HepG2 (cell line): Measurements from ENCODE around the gene ZNF213. TPM values are rescaled to one million over a fixed set of nuclear protein-coding genes. Genes with fewer than 3 reads are reported as not detected.

Experiments
- ATAC-seq: fragments of 200-7000 bp; cut with Tn5 transposase; 3 replicates; pipeline ENCODE4 v1.9.1; 2020; ENCODE audit warnings: mild to moderate bottlenecking, moderate library complexity
- BruUV-seq: library from RNA; stranded (reverse); fragments of 400-500 nt; replicated peaks from 2 replicates; lab custom pipeline; 2021; lab: Mats Ljungman, UMichigan
- CTCF ChIA-PET: fragments of 300-600 bp; formaldehyde crosslinking; extraction: SDS; loops from one replicate; lab custom pipeline; 2021; ENCODE audit warnings: low total read pairs, inconsistent platforms, low intra/inter-chr PET ratio; lab: Yijun Ruan, JAX
- POLR2A ChIA-PET: fragments of 350-600 bp; sonication (Branson Sonifier 250); formaldehyde crosslinking; loops from one replicate; lab custom pipeline; 2020; ENCODE audit warnings: antibody characterized with exemption, inconsistent platforms; lab: Yijun Ruan, JAX
- DNase-seq: peaks from one replicate; pipeline ENCODE4 v3.0.0-alpha.2; 2015; ENCODE audit warnings: low spot score
- FAIRE-seq: peaks from 3 replicates; lab custom pipeline; 2011; peaks lifted over from hg19 to GRCh38; lab: Jason Lieb, UNC
- H2AFZ ChIP-seq: one replicate; pipeline ENCODE4 v1.6.1; 2011; ENCODE audit warnings: low read length, inconsistent platforms
- H3K27ac ChIP-seq: fragments of 300-600 bp; 3 replicates; pipeline ENCODE4 v1.8.0; 2011; ENCODE audit warnings: mixed run types, mild to moderate bottlenecking, mixed read lengths, low read length, inconsistent platforms; ENCODE audit not compliant: insufficient read depth; ENCODE audit errors: extremely low read length
- H3K27me3 ChIP-seq, 2 experiments: fragments of 200-600 bp in 1 of 2; 2 replicates in 1 of 2; 3 replicates in 1 of 2; pipeline versions ENCODE4 v1.6.0 to v1.8.0; 2011; ENCODE audit warnings: low read length in 2 of 2, mild to moderate bottlenecking in 2 of 2, moderate library complexity in 2 of 2, inconsistent platforms in 1 of 2; ENCODE audit not compliant: insufficient read depth in 2 of 2, control insufficient read depth in 1 of 2
- H3K36me3 ChIP-seq, 2 experiments: fragments of 200-600 bp in 1 of 2; replicated peaks in 1 of 2; 2 replicates in 1 of 2; 3 replicates in 1 of 2; pipeline versions ENCODE4 v1.5.1 to v1.8.0; 2011; ENCODE audit warnings: low read length in 2 of 2, inconsistent platforms in 1 of 2; ENCODE audit not compliant: insufficient read depth in 2 of 2, control insufficient read depth in 1 of 2
- H3K4me1 ChIP-seq: 2 replicates; pipeline ENCODE4 v1.5.1; 2012; ENCODE audit warnings: low read length, inconsistent platforms; ENCODE audit not compliant: insufficient read depth
- H3K4me2 ChIP-seq: 2 replicates; pipeline ENCODE4 v1.6.0; 2011; ENCODE audit warnings: low read depth, low read length, inconsistent platforms
- H3K4me3 ChIP-seq, 3 experiments: fragments of 200-600 bp in 1 of 3; sonication (generic), shearing (Covaris generic) in 1 of 3; replicated peaks in 1 of 3; 2 replicates each; pipeline ENCODE4 v1.5.1; 2011 to 2016; ENCODE audit warnings: low read length in 3 of 3, inconsistent platforms in 2 of 3, low read depth in 2 of 3, mild to moderate bottlenecking in 2 of 3, control low read depth in 1 of 3, mixed read lengths in 1 of 3; ENCODE audit not compliant: insufficient read depth in 1 of 3
- H3K79me2 ChIP-seq: one replicate; pipeline ENCODE4 v1.6.1; 2011; ENCODE audit warnings: low read length, inconsistent platforms; ENCODE audit not compliant: insufficient read depth
- H3K9ac ChIP-seq: 2 replicates; pipeline ENCODE4 v1.6.0; 2011; ENCODE audit warnings: mild to moderate bottlenecking, low read depth, low read length, inconsistent platforms; ENCODE audit not compliant: insufficient read depth
- H3K9me3 ChIP-seq: 2 replicates; pipeline ENCODE4 v1.5.1; 2012; ENCODE audit warnings: mild to moderate bottlenecking, low read length
- H4K20me1 ChIP-seq: 2 replicates; pipeline ENCODE4 v1.6.0; 2011; ENCODE audit warnings: inconsistent platforms, mild to moderate bottlenecking, low read length, moderate library complexity; ENCODE audit not compliant: insufficient read depth
- HES4 ChIP-seq: sonication (generic); formaldehyde crosslinking; IDR thresholded peaks from 2 replicates; pipeline ENCODE4 v1.9.0; 2021; ENCODE audit warnings: mild to moderate bottlenecking, missing genetic modification reagents, borderline replicate concordance
- REXO4 ChIP-seq: sonication (generic); formaldehyde crosslinking; IDR thresholded peaks from 2 replicates; pipeline ENCODE4 v1.8.0; 2022; ENCODE audit warnings: missing genetic modification reagents, mild to moderate bottlenecking, borderline replicate concordance
- SP5 ChIP-seq: IDR thresholded peaks from 2 replicates; pipeline ENCODE4 v1.6.1; 2016; ENCODE audit warnings: low read depth, borderline replicate concordance
- WGBS: methylation state at CpG from one replicate; pipeline ENCODE4 v1.1.6; 2017; ENCODE audit warnings: low lambda C conversion rate; 5-methylcytosine and 5-hydroxymethylcytosine counted together
- in situ Hi-C: cut with HindIII; loops from 2 replicates; pipeline ENCODE4 v1.10.0; 2017; ENCODE audit warnings: low pct_unique_long_range_greater_than_20kb; ENCODE audit not compliant: extremely low pct_ligation_motif_present
- intact Hi-C: fragments of 100-400 bp; cut with micrococcal nuclease; formaldehyde crosslinking; loops from one replicate; pipeline ENCODE4 v1.10.0; 2022; ENCODE audit not compliant: unreplicated experiment
- polyA plus RNA-seq, 8 experiments: library from polyadenylated mRNA; depleted of rRNA in 3 of 8; stranded (reverse) in 7 of 8; unstranded in 1 of 8; fragments of >200 nt; fragmentation: Illumina TruSeq in 4 of 8; extraction: Trizol in 4 of 8; gene quantifications; 2 replicates each; pipeline versions ENCODE4 v1.2.1 to v1.2.3, GENCODE V29; 2011 to 2016; ENCODE audit warnings: low read depth in 4 of 8, missing spikeins in 1 of 8, mixed read lengths in 1 of 8; ENCODE audit not compliant: insufficient read depth in 1 of 8
- total RNA-seq, 5 experiments: library from RNA; depleted of rRNA; stranded (reverse); fragments of >200 nt; fragmentation: Illumina TruSeq; extraction: Trizol; gene quantifications; 2 replicates each; pipeline ENCODE4 v1.2.3, GENCODE V29; 2016; ENCODE audit warnings: low read depth in 1 of 5
- TF ChIP-seq, protein P1 (sequence below): sonication (generic); formaldehyde crosslinking; IDR thresholded peaks from 2 replicates; pipeline ENCODE4 v1.5.1; 2020; ENCODE audit warnings: mild to moderate bottlenecking, missing genetic modification reagents, moderate library complexity
- TF ChIP-seq, protein P2 (sequence below): sonication (generic); formaldehyde crosslinking; IDR thresholded peaks from 2 replicates; pipeline ENCODE4 v1.4.0; 2020; ENCODE audit warnings: missing genetic modification reagents
- TF ChIP-seq, protein P3 (sequence below): IDR thresholded peaks from 2 replicates; pipeline ENCODE4 v1.6.1; 2016
- TF ChIP-seq, protein P4 (sequence below): sonication (generic); formaldehyde crosslinking; IDR thresholded peaks from 2 replicates; pipeline ENCODE4 v1.5.0; 2020; ENCODE audit warnings: mild to moderate bottlenecking, missing genetic modification reagents, moderate library complexity
- TF ChIP-seq, protein P5 (sequence below): sonication (generic); formaldehyde crosslinking; IDR thresholded peaks from 2 replicates; pipeline ENCODE4 v1.4.0; 2020; ENCODE audit warnings: mild to moderate bottlenecking, missing genetic modification reagents

The ZNF213 gene
- total and polyA plus RNA-seq, 2 of the 13 experiments (the other 11 are each of a cell fraction or from before 2014, with no cell fraction given) = 0.59 to 0.97 TPM

DNA sequence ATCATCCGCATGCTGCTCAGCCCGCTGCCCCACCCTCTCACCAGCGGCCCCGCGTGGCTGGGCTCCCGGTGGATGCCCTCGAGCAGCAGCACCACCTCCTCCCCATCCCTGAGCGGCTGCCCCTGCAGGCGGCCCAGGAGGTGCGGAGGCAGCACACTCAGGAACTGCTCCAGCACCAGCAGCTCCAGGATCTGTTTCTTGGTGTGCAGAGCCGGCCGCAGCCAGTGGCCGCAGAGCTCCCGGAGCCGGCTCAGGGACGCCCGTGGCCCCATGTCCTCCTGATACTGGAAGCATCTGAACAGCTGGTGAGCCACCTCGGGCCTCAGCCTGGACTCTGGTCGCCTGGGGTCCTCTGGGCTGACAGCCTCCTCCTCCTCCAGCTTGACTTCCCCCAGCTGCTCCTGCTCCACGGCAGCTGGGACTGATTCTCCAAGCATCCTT is 42.3 kb upstream of the ZNF213 start (continued):
- TF ChIP-seq, protein P1, sequence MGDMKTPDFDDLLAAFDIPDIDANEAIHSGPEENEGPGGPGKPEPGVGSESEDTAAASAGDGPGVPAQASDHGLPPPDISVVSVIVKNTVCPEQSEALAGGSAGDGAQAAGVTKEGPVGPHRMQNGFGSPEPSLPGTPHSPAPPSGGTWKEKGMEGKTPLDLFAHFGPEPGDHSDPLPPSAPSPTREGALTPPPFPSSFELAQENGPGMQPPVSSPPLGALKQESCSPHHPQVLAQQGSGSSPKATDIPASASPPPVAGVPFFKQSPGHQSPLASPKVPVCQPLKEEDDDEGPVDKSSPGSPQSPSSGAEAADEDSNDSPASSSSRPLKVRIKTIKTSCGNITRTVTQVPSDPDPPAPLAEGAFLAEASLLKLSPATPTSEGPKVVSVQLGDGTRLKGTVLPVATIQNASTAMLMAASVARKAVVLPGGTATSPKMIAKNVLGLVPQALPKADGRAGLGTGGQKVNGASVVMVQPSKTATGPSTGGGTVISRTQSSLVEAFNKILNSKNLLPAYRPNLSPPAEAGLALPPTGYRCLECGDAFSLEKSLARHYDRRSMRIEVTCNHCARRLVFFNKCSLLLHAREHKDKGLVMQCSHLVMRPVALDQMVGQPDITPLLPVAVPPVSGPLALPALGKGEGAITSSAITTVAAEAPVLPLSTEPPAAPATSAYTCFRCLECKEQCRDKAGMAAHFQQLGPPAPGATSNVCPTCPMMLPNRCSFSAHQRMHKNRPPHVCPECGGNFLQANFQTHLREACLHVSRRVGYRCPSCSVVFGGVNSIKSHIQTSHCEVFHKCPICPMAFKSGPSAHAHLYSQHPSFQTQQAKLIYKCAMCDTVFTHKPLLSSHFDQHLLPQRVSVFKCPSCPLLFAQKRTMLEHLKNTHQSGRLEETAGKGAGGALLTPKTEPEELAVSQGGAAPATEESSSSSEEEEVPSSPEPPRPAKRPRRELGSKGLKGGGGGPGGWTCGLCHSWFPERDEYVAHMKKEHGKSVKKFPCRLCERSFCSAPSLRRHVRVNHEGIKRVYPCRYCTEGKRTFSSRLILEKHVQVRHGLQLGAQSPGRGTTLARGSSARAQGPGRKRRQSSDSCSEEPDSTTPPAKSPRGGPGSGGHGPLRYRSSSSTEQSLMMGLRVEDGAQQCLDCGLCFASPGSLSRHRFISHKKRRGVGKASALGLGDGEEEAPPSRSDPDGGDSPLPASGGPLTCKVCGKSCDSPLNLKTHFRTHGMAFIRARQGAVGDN (CRISPR knock-in tag) = peak; percentile 31

DNA sequence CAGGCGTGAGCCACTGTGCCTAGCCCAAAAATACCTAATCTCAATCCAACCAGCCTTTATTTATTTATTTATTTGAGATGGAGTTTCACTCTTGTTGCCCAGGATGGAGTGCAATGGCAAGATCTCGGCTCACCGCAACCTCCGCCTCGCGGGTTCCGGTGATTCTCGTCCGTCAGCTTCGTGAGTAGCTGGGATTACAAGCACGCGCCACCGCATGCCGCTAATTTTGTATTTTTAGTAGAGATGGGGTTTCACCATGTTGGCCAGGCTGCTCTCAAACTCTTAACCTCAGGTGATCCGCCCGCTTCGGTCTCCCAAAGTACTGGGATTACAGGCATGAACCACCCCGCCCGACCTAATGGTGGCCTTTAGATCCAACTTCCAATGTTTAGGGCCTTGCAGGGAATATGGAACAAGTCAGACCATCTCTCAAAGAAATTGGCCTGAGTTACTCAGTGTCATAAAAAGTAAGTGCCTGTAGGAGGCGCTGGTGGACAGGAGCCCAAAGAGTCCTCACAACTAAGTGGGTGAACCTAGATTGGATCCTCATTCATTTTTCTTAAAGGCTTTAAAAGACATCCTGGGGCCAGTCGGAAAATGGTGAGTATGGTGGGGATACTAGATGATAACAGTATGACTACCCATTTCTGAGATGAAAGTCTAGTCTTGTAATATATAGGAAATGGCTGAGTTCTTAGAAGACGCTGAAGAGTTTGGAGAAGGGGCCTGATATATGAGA is 40.4 kb upstream of the ZNF213 start:
- peak; percentile 55 for DNase-seq
- Histone ChIP-seq H3K9ac (no peak overlapping the region), H3K4me3 (no peak overlapping the region), H2AFZ (no peak overlapping the region), H4K20me1 (no peaks in the 10 kb centered on the region), H3K9me3 (no peaks in the 10 kb centered on the region), H3K36me3 (no peaks in the 10 kb centered on the region), H3K4me1 (peaks cover 26% of the 10 kb centered on the region), H3K79me2 (no peaks in the 10 kb centered on the region), H3K4me2 (no peak overlapping the region), H3K27ac (no peak overlapping the region), H3K27me3 (peaks cover 0 to 20% of the 10 kb centered on the region in 2 experiments; a peak in 2 of 5 replicates)
- intact Hi-C loops = loop anchor here (5.0 kb wide), 1 partner anchor 38 kb away; no protein-coding TSS in a partner anchor
- WGBS = 63% methylated on average over 21 of the region's 22 CpGs
- no TSS peak for BruUV-seq
- FAIRE-seq = peak; percentile 34
- in situ Hi-C loops = no loop called here
- no peak for ATAC-seq
- ChIA-PET POLR2A (no interaction called here), CTCF (interaction anchor here (1.2 to 1.5 kb wide), 2 partner anchors 35 kb away, joined by 5 to 8 read pairs; no protein-coding TSS in a partner anchor)
- no peak for TF ChIP-seq SP5 (CRISPR knock-in tag)
- TF ChIP-seq, protein P2, sequence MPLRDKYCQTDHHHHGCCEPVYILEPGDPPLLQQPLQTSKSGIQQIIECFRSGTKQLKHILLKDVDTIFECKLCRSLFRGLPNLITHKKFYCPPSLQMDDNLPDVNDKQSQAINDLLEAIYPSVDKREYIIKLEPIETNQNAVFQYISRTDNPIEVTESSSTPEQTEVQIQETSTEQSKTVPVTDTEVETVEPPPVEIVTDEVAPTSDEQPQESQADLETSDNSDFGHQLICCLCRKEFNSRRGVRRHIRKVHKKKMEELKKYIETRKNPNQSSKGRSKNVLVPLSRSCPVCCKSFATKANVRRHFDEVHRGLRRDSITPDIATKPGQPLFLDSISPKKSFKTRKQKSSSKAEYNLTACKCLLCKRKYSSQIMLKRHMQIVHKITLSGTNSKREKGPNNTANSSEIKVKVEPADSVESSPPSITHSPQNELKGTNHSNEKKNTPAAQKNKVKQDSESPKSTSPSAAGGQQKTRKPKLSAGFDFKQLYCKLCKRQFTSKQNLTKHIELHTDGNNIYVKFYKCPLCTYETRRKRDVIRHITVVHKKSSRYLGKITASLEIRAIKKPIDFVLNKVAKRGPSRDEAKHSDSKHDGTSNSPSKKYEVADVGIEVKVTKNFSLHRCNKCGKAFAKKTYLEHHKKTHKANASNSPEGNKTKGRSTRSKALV (CRISPR knock-in tag) = no peak
- TF ChIP-seq HES4 (CRISPR knock-in tag) = no peak
- TF ChIP-seq, protein P3, sequence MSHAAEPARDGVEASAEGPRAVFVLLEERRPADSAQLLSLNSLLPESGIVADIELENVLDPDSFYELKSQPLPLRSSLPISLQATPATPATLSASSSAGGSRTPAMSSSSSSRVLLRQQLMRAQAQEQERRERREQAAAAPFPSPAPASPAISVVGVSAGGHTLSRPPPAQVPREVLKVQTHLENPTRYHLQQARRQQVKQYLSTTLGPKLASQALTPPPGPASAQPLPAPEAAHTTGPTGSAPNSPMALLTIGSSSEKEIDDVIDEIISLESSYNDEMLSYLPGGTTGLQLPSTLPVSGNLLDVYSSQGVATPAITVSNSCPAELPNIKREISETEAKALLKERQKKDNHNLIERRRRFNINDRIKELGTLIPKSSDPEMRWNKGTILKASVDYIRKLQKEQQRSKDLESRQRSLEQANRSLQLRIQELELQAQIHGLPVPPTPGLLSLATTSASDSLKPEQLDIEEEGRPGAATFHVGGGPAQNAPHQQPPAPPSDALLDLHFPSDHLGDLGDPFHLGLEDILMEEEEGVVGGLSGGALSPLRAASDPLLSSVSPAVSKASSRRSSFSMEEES (CRISPR knock-in tag) = no peak
- TF ChIP-seq, protein P4, sequence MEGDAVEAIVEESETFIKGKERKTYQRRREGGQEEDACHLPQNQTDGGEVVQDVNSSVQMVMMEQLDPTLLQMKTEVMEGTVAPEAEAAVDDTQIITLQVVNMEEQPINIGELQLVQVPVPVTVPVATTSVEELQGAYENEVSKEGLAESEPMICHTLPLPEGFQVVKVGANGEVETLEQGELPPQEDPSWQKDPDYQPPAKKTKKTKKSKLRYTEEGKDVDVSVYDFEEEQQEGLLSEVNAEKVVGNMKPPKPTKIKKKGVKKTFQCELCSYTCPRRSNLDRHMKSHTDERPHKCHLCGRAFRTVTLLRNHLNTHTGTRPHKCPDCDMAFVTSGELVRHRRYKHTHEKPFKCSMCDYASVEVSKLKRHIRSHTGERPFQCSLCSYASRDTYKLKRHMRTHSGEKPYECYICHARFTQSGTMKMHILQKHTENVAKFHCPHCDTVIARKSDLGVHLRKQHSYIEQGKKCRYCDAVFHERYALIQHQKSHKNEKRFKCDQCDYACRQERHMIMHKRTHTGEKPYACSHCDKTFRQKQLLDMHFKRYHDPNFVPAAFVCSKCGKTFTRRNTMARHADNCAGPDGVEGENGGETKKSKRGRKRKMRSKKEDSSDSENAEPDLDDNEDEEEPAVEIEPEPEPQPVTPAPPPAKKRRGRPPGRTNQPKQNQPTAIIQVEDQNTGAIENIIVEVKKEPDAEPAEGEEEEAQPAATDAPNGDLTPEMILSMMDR (CRISPR knock-in tag) = peak; percentile 70
- TF ChIP-seq, protein P5, sequence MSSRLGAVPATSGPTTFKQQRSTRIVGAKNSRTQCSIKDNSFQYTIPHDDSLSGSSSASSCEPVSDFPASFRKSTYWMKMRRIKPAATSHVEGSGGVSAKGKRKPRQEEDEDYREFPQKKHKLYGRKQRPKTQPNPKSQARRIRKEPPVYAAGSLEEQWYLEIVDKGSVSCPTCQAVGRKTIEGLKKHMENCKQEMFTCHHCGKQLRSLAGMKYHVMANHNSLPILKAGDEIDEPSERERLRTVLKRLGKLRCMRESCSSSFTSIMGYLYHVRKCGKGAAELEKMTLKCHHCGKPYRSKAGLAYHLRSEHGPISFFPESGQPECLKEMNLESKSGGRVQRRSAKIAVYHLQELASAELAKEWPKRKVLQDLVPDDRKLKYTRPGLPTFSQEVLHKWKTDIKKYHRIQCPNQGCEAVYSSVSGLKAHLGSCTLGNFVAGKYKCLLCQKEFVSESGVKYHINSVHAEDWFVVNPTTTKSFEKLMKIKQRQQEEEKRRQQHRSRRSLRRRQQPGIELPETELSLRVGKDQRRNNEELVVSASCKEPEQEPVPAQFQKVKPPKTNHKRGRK (CRISPR knock-in tag) = no peak
- TF ChIP-seq REXO4 = no peak
